AG20443 (cell line): ENCODE results near the gene USP21.

Source experiments
- DNase-seq: peaks from one replicate; pipeline ENCODE4 v3.0.0; 2012; ENCODE audit warnings: low spot score, mixed read lengths

Gene USP21

GRCh38 chr1:161171191-161171590 is 11.9 kb downstream of the USP21 start:
- DNase-seq: no peak

DNA sequence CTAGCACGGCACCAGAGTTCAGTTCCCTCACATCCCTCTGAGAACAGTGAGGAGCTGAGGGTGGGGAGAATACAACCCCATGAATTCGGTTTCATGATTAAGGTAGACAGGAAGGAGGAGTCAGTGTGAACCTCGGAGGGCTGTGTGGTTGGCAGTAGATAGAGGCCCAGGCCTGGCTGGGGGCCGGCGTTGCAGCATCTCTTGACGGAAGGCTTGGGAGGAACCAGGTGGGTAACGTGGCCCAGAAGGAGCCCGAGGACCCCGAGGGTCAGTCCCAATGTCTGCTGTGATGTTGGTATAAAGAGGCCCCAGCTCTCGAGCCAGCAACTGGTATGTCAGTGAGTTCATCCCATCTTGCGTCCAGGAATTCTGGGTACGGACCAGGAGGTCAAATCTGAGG is 12.4 kb downstream of the USP21 start:
- no peak for DNase-seq

DNA sequence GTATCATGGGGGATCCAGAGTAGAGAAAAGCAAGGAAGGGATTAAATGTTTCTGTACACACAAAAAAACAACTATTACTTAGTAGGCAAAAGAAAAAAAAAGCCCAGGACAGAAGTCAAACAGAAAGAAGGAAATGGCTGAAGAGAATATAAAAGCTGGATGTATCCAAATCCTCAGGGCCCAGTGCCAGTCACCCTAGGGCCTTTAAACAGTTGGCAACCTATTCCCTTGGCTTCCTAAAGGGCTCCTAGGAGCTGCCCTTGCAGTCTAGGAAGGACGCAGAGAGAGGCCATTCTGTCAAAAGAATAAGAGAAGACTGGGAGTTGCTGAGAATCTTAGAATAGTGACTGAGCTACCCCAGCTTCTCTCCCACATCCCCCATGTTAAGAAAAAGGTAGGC is 13.0 kb downstream of the USP21 start:
- DNase-seq: no peak

DNA sequence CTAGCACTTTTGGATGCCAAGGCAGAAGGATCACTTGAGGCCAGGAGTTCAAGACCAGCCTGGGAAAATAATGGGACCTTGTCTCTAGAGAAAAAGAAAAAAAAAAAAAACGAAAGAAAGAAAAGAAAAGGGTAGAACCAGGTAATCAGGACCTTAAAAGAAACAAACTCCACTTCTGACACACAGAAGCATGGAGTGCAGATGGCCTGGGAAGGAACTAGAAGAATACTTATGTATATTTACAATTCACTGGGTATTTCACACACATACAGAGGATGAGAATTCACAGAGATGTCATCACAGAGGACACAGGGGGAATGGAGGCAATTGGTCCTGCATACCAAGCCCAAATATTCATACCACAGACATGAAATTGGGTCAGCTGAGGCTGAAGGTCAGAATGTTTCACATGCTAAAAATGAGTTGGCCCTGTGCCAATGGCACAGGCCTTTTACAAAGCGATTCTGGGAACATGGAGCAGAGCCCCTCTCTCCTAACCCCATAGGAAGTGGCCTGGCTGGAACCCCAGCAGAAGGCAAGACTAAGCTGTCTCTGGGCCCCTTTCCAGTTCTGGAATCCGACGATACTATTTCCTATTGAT is 13.6 kb downstream of the USP21 start:
- peak; percentile 90 for DNase-seq

DNA sequence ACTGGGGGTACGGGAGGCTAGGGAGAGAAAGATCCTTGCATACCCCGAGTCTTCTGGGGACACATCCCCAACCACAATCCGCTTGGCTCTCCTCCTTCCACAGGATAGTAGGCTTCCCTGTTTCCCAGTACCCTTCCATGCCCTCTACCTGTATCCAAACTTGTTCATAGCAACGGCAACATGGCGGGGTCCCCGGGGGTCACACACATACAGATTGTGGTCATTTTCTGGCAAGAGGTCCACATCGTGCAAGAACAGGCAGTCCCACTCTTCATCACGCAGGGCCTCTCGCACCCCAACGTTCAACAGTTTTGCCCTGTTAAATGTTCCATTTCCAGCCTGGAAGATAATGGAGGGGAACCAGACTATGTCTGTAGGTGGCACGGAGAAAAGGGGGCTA is 14.4 kb downstream of the USP21 start:
- no peak for DNase-seq

GRCh38 chr1:161174911-161175310 is 15.6 kb downstream of the USP21 start:
- DNase-seq: no peak

GRCh38 chr1:161175771-161176453 is 16.6 kb downstream of the USP21 start:
- DNase-seq: no peak

DNA sequence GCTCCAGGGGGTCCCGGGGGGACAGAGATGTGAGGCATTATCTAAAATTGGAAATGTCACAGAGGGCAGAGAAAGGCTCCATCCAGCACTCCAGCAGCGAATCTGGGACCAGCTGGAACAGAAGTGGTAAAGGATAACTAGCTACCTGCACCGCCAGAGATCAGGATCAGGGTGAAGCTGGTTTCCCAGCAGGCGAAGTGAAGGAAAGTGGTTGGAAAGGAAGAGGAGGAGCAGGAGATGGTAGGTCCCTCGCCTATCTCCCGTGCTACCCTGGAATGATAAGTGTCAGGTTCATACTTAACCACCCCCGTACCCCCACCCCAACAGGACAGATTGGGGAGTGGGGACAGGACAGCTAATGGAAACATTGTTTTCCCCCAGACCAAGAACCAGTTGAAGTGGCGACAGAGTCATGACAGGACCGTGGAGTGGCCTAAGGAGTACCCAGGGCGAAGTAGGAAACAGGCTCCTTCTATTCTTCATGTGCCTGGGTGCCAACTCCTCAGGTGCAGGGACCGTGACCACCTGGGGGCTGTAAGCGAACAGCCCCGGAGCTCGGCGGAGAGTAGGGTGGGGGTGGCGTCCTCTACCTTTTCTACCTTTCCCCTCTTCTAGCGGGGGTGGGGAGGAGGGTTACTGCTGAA is 17.3 kb downstream of the USP21 start:
- DNase-seq: no peak

GRCh38 chr1:161177112-161177935 is 18.0 kb downstream of the USP21 start, which contains the start of gene B4GALT3:
TSS of gene B4GALT3 (minus strand) at chr1:161177507. CDS start at chr1:161176060, 1,447 bp downstream.
- DNase-seq: peak; percentile 97

- no peak for DNase-seq
These were observed 18.6 kb downstream of the USP21 start for GRCh38 chr1:161177936-161178244.

GRCh38 chr1:161179698-161180097 is 20.4 kb downstream of the USP21 start:
- DNase-seq: no peak

DNA sequence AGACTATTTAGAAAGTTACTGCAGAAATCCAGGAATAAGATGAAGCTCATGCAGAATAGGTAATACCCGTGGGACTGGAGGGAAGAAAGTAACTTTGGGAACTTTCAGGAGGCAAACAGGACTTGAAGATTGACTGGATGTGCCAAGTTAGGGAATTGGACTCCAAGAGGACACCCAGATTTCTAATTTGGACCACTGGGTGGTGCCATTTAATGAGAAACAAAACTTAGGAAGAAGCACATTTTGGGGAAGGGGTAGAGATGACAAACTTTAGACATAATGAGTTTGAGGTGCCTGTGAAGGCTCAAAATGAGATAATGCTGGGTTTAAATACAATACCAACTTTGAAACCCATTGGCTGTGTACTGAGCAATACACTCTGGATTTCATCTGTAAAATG is 21.3 kb downstream of the USP21 start:
- DNase-seq: no peak

- peak; percentile 58 for DNase-seq
These were observed 22.9 kb downstream of the USP21 start for GRCh38 chr1:161182214-161182613.

GRCh38 chr1:161185282-161185682 is 26.0 kb downstream of the USP21 start:
- peak; percentile 61 for DNase-seq

DNA sequence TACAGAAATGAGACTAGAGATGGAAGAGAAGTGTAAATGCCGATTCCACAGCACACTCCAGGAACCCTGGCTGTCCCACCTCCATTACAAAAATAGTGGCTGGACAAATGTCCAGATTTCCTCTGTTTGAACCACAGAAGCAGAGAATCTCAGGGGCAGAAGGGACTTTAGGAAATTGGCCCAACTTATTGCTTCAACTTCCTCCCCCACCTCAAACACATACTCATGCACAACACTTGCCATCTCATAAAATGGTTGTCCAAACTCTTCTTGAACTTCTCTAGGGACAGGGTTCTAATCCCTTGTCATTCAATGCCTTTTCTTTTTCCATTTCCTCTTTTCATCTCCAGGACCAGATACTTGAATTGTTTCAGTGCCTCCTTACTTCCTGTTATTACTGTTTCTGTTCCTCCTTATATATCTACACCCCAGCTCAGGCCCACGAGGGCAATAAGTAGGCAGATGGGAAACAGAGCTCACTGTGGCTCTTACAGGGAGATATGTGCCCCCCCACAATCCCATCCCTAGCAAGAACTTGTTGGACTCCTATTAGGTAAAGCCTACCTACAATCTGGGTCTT is 26.5 kb downstream of the USP21 start:
- no peak for DNase-seq

GRCh38 chr1:161187311-161187710 is 28.0 kb downstream of the USP21 start:
- DNase-seq: no peak

- DNase-seq: no peak
These were observed 29.1 kb downstream of the USP21 start for GRCh38 chr1:161188381-161188780.

DNA sequence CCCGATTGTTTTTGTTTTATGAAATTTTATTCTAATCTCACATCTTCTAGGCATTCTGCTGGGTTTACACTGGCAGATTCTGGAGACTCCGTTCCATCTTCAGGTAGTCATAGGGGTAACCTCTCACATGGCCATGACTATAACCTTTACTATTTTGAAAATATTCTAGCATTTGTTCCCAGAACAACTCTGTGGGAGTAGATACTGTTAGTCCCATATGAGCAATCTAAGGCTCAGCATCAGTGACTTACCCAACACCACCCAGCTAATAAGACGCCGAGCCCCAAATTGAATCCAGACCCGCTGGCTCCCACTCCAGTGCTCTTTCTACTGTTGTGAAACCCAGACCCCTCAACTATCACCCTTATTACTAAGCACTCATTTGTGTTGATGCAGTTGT is 29.7 kb downstream of the USP21 start:
- peak; percentile 69 for DNase-seq

GRCh38 chr1:161190962-161191521 is 31.7 kb downstream of the USP21 start:
- no peak for DNase-seq

- no peak for DNase-seq
These were observed 32.7 kb downstream of the USP21 start for GRCh38 chr1:161191971-161192370.

- peak; percentile 82 for DNase-seq
These were observed 33.5 kb downstream of the USP21 start for GRCh38 chr1:161192476-161193465.
